Measurements from ENCODE around the gene SLC15A1.

GRCh38 chr13:98658131-98658530, 94.3 kb downstream of the SLC15A1 start:
- no peak for TF ChIP-seq CTCF (IDR thresholded peaks at IDR 0.05; ENCODE audit: poor library complexity, severe bottlenecking)
- no peak for TF ChIP-seq REST (IDR thresholded peaks at IDR 0.05; ENCODE audit: borderline replicate concordance)
- TF ChIP-seq TAF1 (IDR thresholded peaks at IDR 0.05; ENCODE audit: low read depth): no peak
- no peak for TF ChIP-seq EZH2 (IDR thresholded peaks at IDR 0.05; ENCODE audit: borderline replicate concordance, insufficient read depth, low read length, poor library complexity, severe bottlenecking)
- no peak for TF ChIP-seq MXI1 (conservative IDR thresholded peaks at IDR 0.05; ENCODE audit: poor library complexity, severe bottlenecking)
- no peak for TF ChIP-seq POLR2AphosphoS5 (IDR thresholded peaks at IDR 0.05)
- TF ChIP-seq RAD21 (conservative IDR thresholded peaks at IDR 0.05): no peak
- no peak for TF ChIP-seq EP300 (conservative IDR thresholded peaks at IDR 0.05; ENCODE audit: poor library complexity, severe bottlenecking)
- no peak for TF ChIP-seq SMC3 (conservative IDR thresholded peaks at IDR 0.05; ENCODE audit: poor library complexity)

All from neural cell (in vitro differentiated cells).